ENCODE results near the gene PGGT1B. TPM values are rescaled to one million over a fixed set of nuclear protein-coding genes. Genes with fewer than 3 reads are reported as not detected.

Gene PGGT1B
- total RNA-seq, 1 donor from 2014 or later, result 45.4 TPM

GRCh38 chr5:115308815-115309214 lies 46.1 kb upstream of the PGGT1B start:
- Mint-ChIP-seq H3K27me3 (ENCODE audit: low read depth, unreplicated experiment) (no peaks in the 10 kb centered on the region), H3K4me1 (ENCODE audit: low read depth, unreplicated experiment) (no peaks in the 10 kb centered on the region), H3K4me3 (ENCODE audit: unreplicated experiment) (no peak overlapping the region), H3K9me3 (ENCODE audit: unreplicated experiment) (no peaks in the 10 kb centered on the region), H3K36me3 (ENCODE audit: low read depth, unreplicated experiment) (no peaks in the 10 kb centered on the region), H3K27ac (ENCODE audit: unreplicated experiment) (no peak overlapping the region)
- no peak for DNase-seq (ENCODE audit: low read depth)
- no peak overlapping the region for H3K4me3 ChIP-seq (ENCODE audit: insufficient read depth, low read depth, low read length)
- H3K27ac ChIP-seq (ENCODE audit: low read depth, low read length), result no peak overlapping the region
- no peak overlapping the region for H2AFZ ChIP-seq (ENCODE audit: low read depth, low read length)
- FAIRE-seq, result no peak
- no peak for TF ChIP-seq EZH2 (IDR thresholded peaks at IDR 0.05; ENCODE audit: insufficient read depth, low read length)
- TF ChIP-seq CTCF (IDR thresholded peaks at IDR 0.05; ENCODE audit: insufficient read depth, low read depth, low read length), result no peak
- H3K36me3 ChIP-seq (ENCODE audit: insufficient read depth, low read length), result no peaks in the 10 kb centered on the region
- no peaks in the 10 kb centered on the region for H3K9me3 ChIP-seq (ENCODE audit: insufficient read depth, low read depth, low read length)
- no peaks in the 10 kb centered on the region for H3K4me1 ChIP-seq (ENCODE audit: insufficient read depth, low read length)
- H3K27me3 ChIP-seq (ENCODE audit: insufficient read depth, low read length), result no peaks in the 10 kb centered on the region
- H4K20me1 ChIP-seq (ENCODE audit: insufficient read depth, low read length), result no peaks in the 10 kb centered on the region
- no peak overlapping the region for H3K4me2 ChIP-seq (ENCODE audit: low read length)
- H3K79me2 ChIP-seq (ENCODE audit: insufficient read depth, low read length), result no peaks in the 10 kb centered on the region
- H3K9ac ChIP-seq (ENCODE audit: low read length), result no peak overlapping the region

GRCh38 chr5:115306011-115306536 lies 43.4 kb upstream of the PGGT1B start:
- Mint-ChIP-seq H3K36me3 (ENCODE audit: low read depth, unreplicated experiment) (no peaks in the 10 kb centered on the region), H3K4me1 (ENCODE audit: low read depth, unreplicated experiment) (peaks cover 2% of the 10 kb centered on the region), H3K27me3 (ENCODE audit: low read depth, unreplicated experiment) (no peaks in the 10 kb centered on the region), H3K27ac (ENCODE audit: unreplicated experiment) (no peak overlapping the region), H3K4me3 (ENCODE audit: unreplicated experiment) (no peak overlapping the region), H3K9me3 (ENCODE audit: unreplicated experiment) (no peaks in the 10 kb centered on the region)
- DNase-seq (ENCODE audit: low read depth) (no peak), FAIRE-seq (no peak)
- Histone ChIP-seq H3K27ac (ENCODE audit: low read depth, low read length) (no peak overlapping the region), H3K4me3 (ENCODE audit: insufficient read depth, low read depth, low read length) (no peak overlapping the region), H3K27me3 (ENCODE audit: insufficient read depth, low read length) (no peaks in the 10 kb centered on the region), H3K4me1 (ENCODE audit: insufficient read depth, low read length) (no peaks in the 10 kb centered on the region), H3K36me3 (ENCODE audit: insufficient read depth, low read length) (no peaks in the 10 kb centered on the region), H4K20me1 (ENCODE audit: insufficient read depth, low read length) (no peaks in the 10 kb centered on the region), H2AFZ (ENCODE audit: low read depth, low read length) (no peak overlapping the region), H3K79me2 (ENCODE audit: insufficient read depth, low read length) (no peaks in the 10 kb centered on the region), H3K4me2 (ENCODE audit: low read length) (no peak overlapping the region), H3K9ac (ENCODE audit: low read length) (no peak overlapping the region), H3K9me3 (ENCODE audit: insufficient read depth, low read depth, low read length) (no peaks in the 10 kb centered on the region)
- TF ChIP-seq EZH2 (IDR thresholded peaks at IDR 0.05; ENCODE audit: insufficient read depth, low read length), result no peak
- TF ChIP-seq CTCF (IDR thresholded peaks at IDR 0.05; ENCODE audit: insufficient read depth, low read depth, low read length), result no peak

GRCh38 chr5:115304496-115304895 lies 41.8 kb upstream of the PGGT1B start:
- Histone ChIP-seq H3K4me2 (ENCODE audit: low read length) (no peak overlapping the region), H3K27me3 (ENCODE audit: insufficient read depth, low read length) (no peaks in the 10 kb centered on the region), H2AFZ (ENCODE audit: low read depth, low read length) (no peak overlapping the region), H3K9ac (ENCODE audit: low read length) (no peak overlapping the region), H3K4me3 (ENCODE audit: insufficient read depth, low read depth, low read length) (no peak overlapping the region), H3K9me3 (ENCODE audit: insufficient read depth, low read depth, low read length) (no peaks in the 10 kb centered on the region), H3K36me3 (ENCODE audit: insufficient read depth, low read length) (no peaks in the 10 kb centered on the region), H4K20me1 (ENCODE audit: insufficient read depth, low read length) (no peaks in the 10 kb centered on the region), H3K4me1 (ENCODE audit: insufficient read depth, low read length) (no peaks in the 10 kb centered on the region), H3K79me2 (ENCODE audit: insufficient read depth, low read length) (no peaks in the 10 kb centered on the region), H3K27ac (ENCODE audit: low read depth, low read length) (no peak overlapping the region)
- TF ChIP-seq EZH2 (IDR thresholded peaks at IDR 0.05; ENCODE audit: insufficient read depth, low read length) (no peak), CTCF (IDR thresholded peaks at IDR 0.05; ENCODE audit: insufficient read depth, low read depth, low read length) (no peak)
- Mint-ChIP-seq H3K27ac (ENCODE audit: unreplicated experiment) (no peak overlapping the region), H3K4me3 (ENCODE audit: unreplicated experiment) (no peak overlapping the region), H3K4me1 (ENCODE audit: low read depth, unreplicated experiment) (peaks cover 2% of the 10 kb centered on the region), H3K36me3 (ENCODE audit: low read depth, unreplicated experiment) (no peaks in the 10 kb centered on the region), H3K9me3 (ENCODE audit: unreplicated experiment) (no peaks in the 10 kb centered on the region), H3K27me3 (ENCODE audit: low read depth, unreplicated experiment) (no peaks in the 10 kb centered on the region)
- FAIRE-seq (no peak), DNase-seq (ENCODE audit: low read depth) (no peak)
